Hepatocyte (in vitro differentiated cells): ENCODE data around the gene AGBL1. TPM values are rescaled to one million over a fixed set of nuclear protein-coding genes. Genes with fewer than 3 reads are reported as not detected.

Source experiments
- DNase-seq: peaks from one replicate; pipeline ENCODE4 v3.0.0-alpha.2; 2016; ENCODE audit warnings: low spot score
- H2AFZ ChIP-seq: fragments of 200-600 bp; sonication (generic); 2 replicates; pipeline ENCODE4 v1.6.0; 2016; ENCODE audit warnings: antibody characterized with exemption, mild to moderate bottlenecking
- H3K27ac ChIP-seq: fragments of 200-600 bp; sonication (generic); 2 replicates; pipeline ENCODE4 v1.5.1; 2016; ENCODE audit warnings: mild to moderate bottlenecking
- H3K27me3 ChIP-seq: fragments of 200-600 bp; sonication (generic); 2 replicates; pipeline ENCODE4 v1.6.1; 2016
- H3K36me3 ChIP-seq: fragments of 200-600 bp; sonication (generic); replicated peaks from 2 replicates; pipeline ENCODE4 v1.5.1; 2016; ENCODE audit warnings: low read depth; ENCODE audit not compliant: insufficient read depth
- H3K4me1 ChIP-seq: fragments of 200-600 bp; sonication (generic); 2 replicates; pipeline ENCODE4 v1.5.1; 2016; ENCODE audit warnings: mild to moderate bottlenecking, moderate library complexity; ENCODE audit not compliant: insufficient read depth
- H3K4me2 ChIP-seq: fragments of 200-600 bp; sonication (generic); 2 replicates; pipeline ENCODE4 v1.6.0; 2016
- H3K4me3 ChIP-seq: fragments of 200-600 bp; sonication (generic); 2 replicates; pipeline ENCODE4 v1.5.1; 2016; ENCODE audit warnings: mild to moderate bottlenecking
- H3K79me2 ChIP-seq: fragments of 200-600 bp; sonication (generic); 2 replicates; pipeline ENCODE4 v1.6.0; 2017; ENCODE audit warnings: mild to moderate bottlenecking
- H3K9me2 ChIP-seq: fragments of 200-600 bp; sonication (generic); replicated peaks from 2 replicates; pipeline ENCODE4 v1.6.0; 2017; ENCODE audit warnings: mild to moderate bottlenecking; ENCODE audit not compliant: insufficient read depth
- H3K9me3 ChIP-seq: fragments of 200-600 bp; sonication (generic); 2 replicates; pipeline ENCODE4 v1.5.1; 2016; ENCODE audit warnings: low read depth, mild to moderate bottlenecking
- H4K20me1 ChIP-seq: fragments of 200-600 bp; sonication (generic); 2 replicates; pipeline ENCODE4 v1.6.0; 2016; ENCODE audit warnings: mild to moderate bottlenecking; ENCODE audit not compliant: insufficient read depth, poor library complexity, severe bottlenecking
- CTCF ChIP-seq: fragments of 200-600 bp; sonication (generic); IDR thresholded peaks from 2 replicates; pipeline ENCODE4 v1.5.1; 2016; ENCODE audit warnings: antibody characterized with exemption, mild to moderate bottlenecking; ENCODE audit not compliant: poor library complexity
- EZH2 ChIP-seq: fragments of 200-600 bp; sonication (generic); IDR thresholded peaks from 2 replicates; pipeline ENCODE4 v1.6.1; 2016; ENCODE audit warnings: antibody characterized with exemption, mild to moderate bottlenecking, borderline replicate concordance
- EZH2phosphoT487 ChIP-seq: fragments of 200-600 bp; sonication (generic); IDR thresholded peaks from one replicate; pipeline ENCODE4 v1.6.1; 2018; ENCODE audit warnings: antibody characterized with exemption, mild to moderate bottlenecking, low read depth, moderate library complexity; ENCODE audit not compliant: unreplicated experiment, severe bottlenecking
- WGBS: methylation state at CpG from one replicate; pipeline ENCODE4 v1.1.6; 2016; ENCODE audit warnings: low lambda C conversion rate; ENCODE audit errors: missing lambda C conversion rate; 5-methylcytosine and 5-hydroxymethylcytosine counted together
- polyA plus RNA-seq: library from polyadenylated mRNA; unstranded; fragments of >200 nt; fragmentation: Nextera tagmentation; extraction: Ambion mirVana; gene quantifications from 2 replicates; pipeline ENCODE4 v1.2.1, GENCODE V29; 2016
- total RNA-seq: library from RNA; depleted of rRNA; stranded (reverse); fragments of >200 nt; gene quantifications from 2 replicates; pipeline ENCODE4 v1.2.3, GENCODE V29; 2014

The AGBL1 gene
- total and polyA plus RNA-seq, 2 experiments from 2014 or later, result not detected

DNA sequence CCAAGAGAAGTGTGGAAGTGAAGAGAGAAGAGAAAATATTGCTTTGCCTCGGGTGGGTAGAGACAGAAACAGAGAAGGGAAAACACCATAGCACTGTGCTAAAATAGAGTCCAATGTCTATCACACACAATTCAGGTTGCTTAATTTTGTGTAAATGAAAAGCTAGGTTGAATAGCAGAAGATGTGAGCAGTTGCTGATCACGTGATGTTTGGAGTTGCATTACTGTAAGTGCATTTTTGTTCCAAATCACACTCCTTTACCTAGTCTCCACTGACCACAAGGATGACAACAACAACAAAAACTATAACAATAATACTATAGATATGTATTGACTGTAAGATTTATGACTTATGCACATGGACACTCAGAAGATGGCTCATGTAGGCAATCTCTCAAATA is 683.2 kb downstream of the AGBL1 start:
- Histone ChIP-seq H3K27ac (no peak overlapping the region), H2AFZ (no peak overlapping the region), H3K27me3 (peaks cover 11% of the 10 kb centered on the region), H3K36me3 (no peaks in the 10 kb centered on the region), H3K79me2 (no peaks in the 10 kb centered on the region), H3K4me1 (no peaks in the 10 kb centered on the region), H3K4me2 (no peak overlapping the region), H3K9me2 (no peaks in the 10 kb centered on the region), H3K4me3 (no peak overlapping the region), H4K20me1 (no peaks in the 10 kb centered on the region), H3K9me3 (no peaks in the 10 kb centered on the region)
- DNase-seq, result no peak
- TF ChIP-seq EZH2phosphoT487 (no peak), CTCF (no peak), EZH2 (no peak)
- WGBS, result 85% methylated on average over 2 of the region's 2 CpGs

- Histone ChIP-seq H3K79me2 (no peaks in the 10 kb centered on the region), H3K4me2 (no peak overlapping the region), H3K9me2 (no peaks in the 10 kb centered on the region), H3K27ac (no peak overlapping the region), H3K36me3 (no peaks in the 10 kb centered on the region), H4K20me1 (no peaks in the 10 kb centered on the region), H3K4me3 (no peak overlapping the region), H3K9me3 (no peaks in the 10 kb centered on the region), H3K4me1 (no peaks in the 10 kb centered on the region), H3K27me3 (peaks cover 11% of the 10 kb centered on the region), H2AFZ (no peak overlapping the region)
- no peak for TF ChIP-seq CTCF
- TF ChIP-seq EZH2phosphoT487, result no peak
- no peak for TF ChIP-seq EZH2
- no peak for DNase-seq
- 82% methylated on average over 3 of the region's 3 CpGs for WGBS
Measured at GRCh38 chr15:86764021-86764420, 684.4 kb downstream of the AGBL1 start.

DNA sequence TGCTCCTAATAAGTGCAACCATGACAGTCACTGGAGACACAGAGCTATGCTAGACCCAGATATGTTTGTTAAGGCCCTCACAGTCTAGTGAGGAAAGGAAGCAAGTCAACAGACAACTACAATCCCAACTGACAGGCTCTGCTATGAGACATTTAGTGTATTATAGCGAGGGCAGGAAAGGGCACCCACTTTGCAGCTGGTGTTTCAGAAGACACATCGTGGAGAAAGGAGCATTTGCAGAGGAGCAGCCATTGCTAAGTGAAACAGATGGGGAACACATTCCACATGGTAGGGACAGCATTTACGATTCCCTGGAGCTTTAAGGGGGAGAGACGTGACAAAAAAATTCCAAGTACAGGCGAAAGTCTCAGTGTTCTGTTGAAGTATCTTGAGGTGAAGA is 685.6 kb downstream of the AGBL1 start:
- H3K4me2 ChIP-seq, result no peak overlapping the region
- no peaks in the 10 kb centered on the region for H4K20me1 ChIP-seq
- 74% methylated on average over 5 of the region's 5 CpGs for WGBS
- no peak overlapping the region for H2AFZ ChIP-seq
- no peak overlapping the region for H3K27ac ChIP-seq
- no peaks in the 10 kb centered on the region for H3K79me2 ChIP-seq
- peaks cover 7% of the 10 kb centered on the region for H3K27me3 ChIP-seq
- H3K4me1 ChIP-seq, result no peaks in the 10 kb centered on the region
- DNase-seq, result no peak
- H3K4me3 ChIP-seq, result no peak overlapping the region
- no peak for TF ChIP-seq EZH2
- no peak for TF ChIP-seq CTCF
- TF ChIP-seq EZH2phosphoT487, result no peak
- no peaks in the 10 kb centered on the region for H3K36me3 ChIP-seq
- no peaks in the 10 kb centered on the region for H3K9me3 ChIP-seq
- no peaks in the 10 kb centered on the region for H3K9me2 ChIP-seq

- no peaks in the 10 kb centered on the region for H3K9me3 ChIP-seq
- peak; percentile 54 for DNase-seq
- no peak overlapping the region for H2AFZ ChIP-seq
- TF ChIP-seq EZH2 (no peak), EZH2phosphoT487 (no peak)
- H3K27me3 ChIP-seq, result no peaks in the 10 kb centered on the region
- no peaks in the 10 kb centered on the region for H3K36me3 ChIP-seq
- H3K4me3 ChIP-seq, result no peak overlapping the region
- peak overlapping the region; percentile 78 for H3K27ac ChIP-seq
- H3K9me2 ChIP-seq, result no peaks in the 10 kb centered on the region
- peaks cover 4% of the 10 kb centered on the region for H3K4me1 ChIP-seq
- no peaks in the 10 kb centered on the region for H3K79me2 ChIP-seq
- no peaks in the 10 kb centered on the region for H4K20me1 ChIP-seq
- 40% methylated on average over 3 of the region's 3 CpGs for WGBS
- H3K4me2 ChIP-seq, result no peak overlapping the region
Measured at GRCh38 chr15:86772369-86773059, 692.8 kb downstream of the AGBL1 start.
